Fibroblast of skin of abdomen (primary cell): Measurements from ENCODE around the gene MAPK8.
"Not testable (repeated sequence)": the region's sequence is repeated elsewhere in the genome, so short reads cannot be mapped to it uniquely, and the experiment has no call there.

Experiments used
- DNase-seq: peaks from one replicate; pipeline ENCODE4 v3.0.0-alpha.2; 2013

The MAPK8 gene

GRCh38 chr10:48336978-48337599 lies 30.6 kb downstream of the MAPK8 start:
- DNase-seq, result no peak

GRCh38 chr10:48340734-48341133 lies 34.3 kb downstream of the MAPK8 start:
- DNase-seq, result no peak

- DNase-seq, result no peak
These were observed 36.6 kb downstream of the MAPK8 start for GRCh38 chr10:48343106-48343505.

- peak; percentile 38 for DNase-seq
These were observed 37.6 kb downstream of the MAPK8 start for GRCh38 chr10:48343921-48344598.

- not testable (repeated sequence) for DNase-seq
These were observed 39.8 kb downstream of the MAPK8 start for GRCh38 chr10:48346248-48346647.

GRCh38 chr10:48347539-48347938 lies 41.1 kb downstream of the MAPK8 start:
- DNase-seq, result not testable (repeated sequence)

GRCh38 chr10:48347943-48348342 lies 41.5 kb downstream of the MAPK8 start:
- DNase-seq, result not testable (repeated sequence)

GRCh38 chr10:48353246-48353645 lies 46.8 kb downstream of the MAPK8 start:
- no peak for DNase-seq

- no peak for DNase-seq
These were observed 51.2 kb downstream of the MAPK8 start for GRCh38 chr10:48357631-48358030.

GRCh38 chr10:48358162-48358561 lies 51.7 kb downstream of the MAPK8 start:
- no peak for DNase-seq

- no peak for DNase-seq
These were observed 52.4 kb downstream of the MAPK8 start for GRCh38 chr10:48358838-48359237.

GRCh38 chr10:48361176-48361575 lies 54.7 kb downstream of the MAPK8 start:
- no peak for DNase-seq

- DNase-seq, result peak; percentile 72
These were observed 57.3 kb downstream of the MAPK8 start for GRCh38 chr10:48363617-48364355.

- DNase-seq, result peak; percentile 36
These were observed 58.4 kb downstream of the MAPK8 start for GRCh38 chr10:48364659-48365405.

GRCh38 chr10:48365668-48366067 lies 59.2 kb downstream of the MAPK8 start:
- peak; percentile 66 for DNase-seq

- DNase-seq, result peak; percentile 19
These were observed 59.8 kb downstream of the MAPK8 start for GRCh38 chr10:48366261-48366660.

GRCh38 chr10:48369501-48369900 lies 63.0 kb downstream of the MAPK8 start:
- DNase-seq, result no peak

GRCh38 chr10:48377751-48378530 lies 71.5 kb downstream of the MAPK8 start:
- no peak for DNase-seq

- no peak for DNase-seq
These were observed 72.2 kb downstream of the MAPK8 start for GRCh38 chr10:48378675-48379074.

- DNase-seq, result no peak
These were observed 75.5 kb downstream of the MAPK8 start for GRCh38 chr10:48381971-48382370.

GRCh38 chr10:48382982-48383381 lies 76.5 kb downstream of the MAPK8 start:
- DNase-seq, result no peak

- peak; percentile 32 for DNase-seq
These were observed 76.9 kb downstream of the MAPK8 start for GRCh38 chr10:48383393-48383792.
